Aorta (tissue), 5 donors: ENCODE results near the gene IFT22. TPM values are rescaled to one million over a fixed set of nuclear protein-coding genes. Genes with fewer than 3 reads are reported as not detected.
"Not testable (repeated sequence)": the region's sequence is repeated elsewhere in the genome, so short reads cannot be mapped to it uniquely, and the experiment has no call there.

Experiments
- ATAC-seq: fragments of 200-7000 bp; cut with Tn5 transposase; one replicate; pipeline ENCODE4 v1.9.1; 2022; ENCODE audit warnings: moderate library complexity; ENCODE audit not compliant: low FRiP score
- DNase-seq, 2 donors: peaks; one replicate each; pipeline ENCODE4 v3.0.0-alpha.2; 2020
- H3K27ac ChIP-seq, 2 donors: one replicate each; pipeline ENCODE4 v1.5.1; 2013; ENCODE audit warnings: low read length in 2 of 2, mild to moderate bottlenecking in 2 of 2, moderate library complexity in 2 of 2, control low read depth in 1 of 2, inconsistent platforms in 1 of 2, low read depth in 1 of 2
- H3K27me3 ChIP-seq, 2 donors: one replicate each; pipeline ENCODE4 v1.6.1; 2013; ENCODE audit warnings: control low read depth in 1 of 2, low read length in 1 of 2, mild to moderate bottlenecking in 1 of 2, moderate library complexity in 1 of 2; ENCODE audit not compliant: insufficient read depth in 2 of 2, control insufficient read depth in 1 of 2
- H3K36me3 ChIP-seq, 2 donors: one replicate each; pipeline ENCODE4 v1.6.1; 2013; ENCODE audit warnings: control low read depth in 1 of 2, low read length in 1 of 2, mild to moderate bottlenecking in 1 of 2; ENCODE audit not compliant: insufficient read depth in 2 of 2, control insufficient read depth in 1 of 2
- H3K4me1 ChIP-seq, 2 donors: one replicate each; pipeline ENCODE4 v1.6.1; 2013; ENCODE audit warnings: low read length in 2 of 2, control low read depth in 1 of 2, mild to moderate bottlenecking in 1 of 2, moderate library complexity in 1 of 2; ENCODE audit not compliant: insufficient read depth in 2 of 2, control insufficient read depth in 1 of 2
- H3K4me3 ChIP-seq, 2 donors: one replicate each; pipeline ENCODE4 v1.5.1; 2013; ENCODE audit warnings: low read length in 2 of 2, control low read depth in 1 of 2, mild to moderate bottlenecking in 1 of 2
- H3K9me3 ChIP-seq: one replicate; pipeline ENCODE4 v1.6.1; 2013; ENCODE audit warnings: mild to moderate bottlenecking, low read length; ENCODE audit not compliant: control insufficient read depth
- WGBS, 2 donors: extraction: QIAGEN DNeasy Blood & Tissue Kit; methylation state at CpG; one replicate each; pipeline ENCODE4 v1.1.7; 2013; 5-methylcytosine and 5-hydroxymethylcytosine counted together
- intact Hi-C, 2 donors: fragments of 100-400 bp; cut with DNase I; formaldehyde crosslinking; loops; one replicate each; pipeline versions ENCODE4 v1.14.2 to v1.15.0; 2022
- polyA plus RNA-seq, 2 donors: library from polyadenylated mRNA; stranded (reverse); fragments of 200-250 nt; gene quantifications; one replicate each; pipeline ENCODE4 v1.2.3, GENCODE V29; 2013
- total RNA-seq, 2 donors: library from RNA; stranded (reverse); fragmentation: NEBNext Ultra II Directional; extraction: Animal tissue kit (Norgen Biotek cat#: 25700); gene quantifications; one replicate each; pipeline ENCODE4 v1.2.1, GENCODE V29; 2021
- donor health status: healthy with polysubstance abuse.
- donor health status: Bipolar disorder and iron deficiency.
- donor health status: DM: no; HTN: no; CAD: no.
- donor health status: DM: no; HTN: no; CAD: no.
- donor health status: DM: yes; HTN: yes; CAD: no.

IFT22 gene
- total and polyA plus RNA-seq, 4 donors = 10.9 to 30.6 (median 22.4) TPM

DNA sequence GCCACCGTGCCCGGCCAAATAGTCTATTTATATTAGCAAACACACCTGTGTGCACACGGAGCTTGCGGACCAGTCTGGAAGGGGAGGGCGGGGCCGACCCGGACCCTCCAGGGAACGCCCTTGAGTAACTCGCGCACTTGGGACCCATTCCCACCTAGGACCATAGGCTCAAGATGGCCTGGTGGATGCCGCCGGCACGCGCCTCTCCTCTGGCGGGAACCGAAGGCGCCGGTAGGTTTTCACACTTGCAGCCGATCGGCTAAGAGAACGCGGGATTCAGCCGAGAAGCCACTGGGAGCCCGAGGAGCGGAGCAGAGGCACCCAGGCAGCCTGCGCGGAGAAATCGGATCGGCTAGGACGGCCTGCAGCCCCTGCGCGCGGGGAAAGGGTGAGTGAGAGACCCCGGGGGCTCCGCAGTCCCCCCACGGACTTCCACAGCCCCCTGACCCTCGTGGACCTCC is 18.9 kb downstream of the IFT22 start:
- Histone ChIP-seq H3K4me1 (no peaks in the 10 kb centered on the region), H3K27ac (no peak overlapping the region), H3K9me3 (peaks cover 9% of the 10 kb centered on the region), H3K4me3 (no peak overlapping the region), H3K36me3 (no peaks in the 10 kb centered on the region), H3K27me3 (peaks cover 0 to 7% of the 10 kb centered on the region in 2 donors)
- intact Hi-C loops = no loop called here
- 1 to 3% methylated on average over 34 to 37 of the region's 37 CpGs for WGBS, 2 donors
- peak; percentile 11 for ATAC-seq
- no peak for DNase-seq

- intact Hi-C loops = no loop called here
- Histone ChIP-seq H3K27ac (no peak overlapping the region), H3K36me3 (no peaks in the 10 kb centered on the region), H3K27me3 (peaks cover 0 to 7% of the 10 kb centered on the region in 2 donors), H3K4me3 (peak overlapping the region in 1 of 2 donors; percentile 20), H3K9me3 (peaks cover 9% of the 10 kb centered on the region), H3K4me1 (no peaks in the 10 kb centered on the region)
- no peak for DNase-seq
- WGBS, 2 donors = 56 to 64% methylated on average over 16 of the region's 16 CpGs
- no peak for ATAC-seq
These were observed 20.9 kb downstream of the IFT22 start for GRCh38 chr7:101300465-101301376.

DNA sequence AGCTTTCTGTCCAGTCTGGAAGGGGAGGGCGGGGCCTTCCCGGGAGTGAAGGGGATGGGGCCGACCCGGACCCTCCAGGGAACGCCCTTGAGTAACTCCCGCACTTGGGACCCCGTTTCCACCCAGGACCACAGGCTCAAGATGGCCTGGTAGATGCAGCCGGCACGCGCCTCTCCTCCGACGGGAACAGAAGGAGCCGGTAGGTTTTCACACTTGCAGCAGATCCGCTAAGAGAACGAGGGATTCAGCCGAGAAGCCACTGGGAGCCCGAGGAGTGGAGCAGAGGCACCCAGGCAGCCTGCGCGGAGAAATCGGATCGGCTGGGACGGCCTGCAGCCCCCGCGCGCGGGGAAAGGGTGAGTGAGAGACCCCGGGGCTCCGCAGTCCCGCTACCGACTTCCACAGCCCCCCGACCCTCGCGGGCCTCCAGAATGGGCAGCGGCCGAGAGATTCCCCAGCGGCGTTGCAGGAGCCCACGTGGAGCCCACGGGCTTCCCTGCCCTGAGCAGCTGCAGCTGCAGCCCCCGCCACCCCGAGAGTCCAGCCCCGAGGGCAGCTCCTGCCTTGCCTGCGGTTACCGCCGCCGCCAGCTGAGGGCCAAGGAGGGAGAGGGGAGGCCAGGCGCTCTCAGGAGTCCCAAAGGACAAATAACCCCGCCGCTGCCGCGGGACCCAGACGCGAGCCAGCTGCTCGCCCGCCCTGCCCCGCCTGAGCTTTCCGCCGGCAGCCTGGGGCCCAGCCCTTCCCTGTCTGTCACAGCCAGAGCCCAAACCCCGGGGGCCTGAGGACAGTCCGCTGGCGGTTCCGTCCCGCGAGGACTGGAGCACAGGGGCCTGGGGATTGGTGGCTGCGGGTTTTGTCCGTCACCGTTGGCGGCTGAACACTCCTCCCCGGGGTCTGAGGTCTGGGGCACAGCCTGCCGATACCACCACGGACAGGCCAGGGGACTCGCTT is 21.8 kb downstream of the IFT22 start:
- Histone ChIP-seq H3K27ac (no peak overlapping the region), H3K4me3 (no peak overlapping the region), H3K36me3 (no peaks in the 10 kb centered on the region), H3K9me3 (peaks cover 9% of the 10 kb centered on the region), H3K27me3 (peaks cover 0 to 7% of the 10 kb centered on the region in 2 donors), H3K4me1 (no peaks in the 10 kb centered on the region)
- no peak for DNase-seq
- 1 to 4% methylated on average over 58 to 72 of the region's 72 CpGs for WGBS, 2 donors
- ATAC-seq = peak; percentile 56
- intact Hi-C loops = no loop called here

DNA sequence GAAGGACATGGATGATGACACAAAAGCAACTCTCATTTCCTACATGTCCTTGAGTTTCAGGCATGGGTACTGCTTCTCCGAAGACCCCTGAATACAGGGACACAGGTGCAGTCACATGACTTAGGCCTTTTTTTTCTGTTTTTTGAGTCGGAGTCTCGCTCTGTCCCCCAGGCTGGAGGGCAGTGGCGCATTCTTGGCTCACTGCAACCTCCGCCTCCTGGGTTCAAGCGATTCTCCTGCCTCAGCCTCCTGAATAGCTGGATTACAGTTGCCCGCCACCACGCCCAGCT is 26.8 kb downstream of the IFT22 start:
- no peaks in the 10 kb centered on the region for H3K36me3 ChIP-seq
- WGBS, 2 donors = 81 to 84% methylated on average over 8 of the region's 8 CpGs
- DNase-seq (no peak), ATAC-seq (no peak)
- no peak overlapping the region for H3K4me3 ChIP-seq
- intact Hi-C loops = no loop called here
- no peak overlapping the region for H3K27ac ChIP-seq
- no peaks in the 10 kb centered on the region for H3K27me3 ChIP-seq
- H3K4me1 ChIP-seq = no peaks in the 10 kb centered on the region
- H3K9me3 ChIP-seq = no peaks in the 10 kb centered on the region

GRCh38 chr7:101294039-101294831 is 27.4 kb downstream of the IFT22 start:
- Histone ChIP-seq H3K27me3 (no peaks in the 10 kb centered on the region), H3K36me3 (no peaks in the 10 kb centered on the region), H3K4me1 (no peaks in the 10 kb centered on the region), H3K27ac (no peak overlapping the region), H3K9me3 (no peaks in the 10 kb centered on the region), H3K4me3 (no peak overlapping the region)
- 51 to 53% methylated on average over 12 of the region's 12 CpGs for WGBS, 2 donors
- ATAC-seq (no peak), DNase-seq (no peak)
- intact Hi-C loops = no loop called here

- intact Hi-C loops, H3K4me3 ChIP-seq, H3K27me3 ChIP-seq, DNase-seq, H3K9me3 ChIP-seq, H3K36me3 ChIP-seq, ATAC-seq, H3K4me1 ChIP-seq, H3K27ac ChIP-seq: not testable (repeated sequence)
- whole genome bisulfite sequencing, 2 donors = 50 to 52% methylated on average over 16 of the region's 16 CpGs
These were observed 28.3 kb downstream of the IFT22 start for GRCh38 chr7:101293069-101294021.

DNA sequence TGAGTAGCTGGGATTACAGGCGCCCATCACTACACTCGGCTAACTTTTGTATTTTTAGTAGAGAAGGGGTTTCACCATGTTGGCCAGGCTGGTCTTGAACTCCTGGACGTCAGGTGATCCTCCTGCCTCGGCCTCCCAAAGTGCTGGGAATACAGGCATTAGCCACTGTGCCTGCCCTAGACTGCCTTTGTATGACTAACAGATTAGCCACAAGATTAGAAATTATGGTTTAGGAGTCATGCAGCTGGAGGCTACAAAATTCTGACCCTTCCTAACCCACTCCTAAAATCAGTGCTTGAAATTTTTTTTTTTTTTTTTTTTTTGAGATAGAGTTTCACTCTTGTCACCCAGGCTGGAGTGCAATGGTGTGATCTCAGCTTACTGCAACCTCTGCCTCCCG is 29.0 kb downstream of the IFT22 start:
- intact Hi-C loops, H3K36me3 ChIP-seq, H3K27ac ChIP-seq, H3K4me3 ChIP-seq, H3K27me3 ChIP-seq, DNase-seq, H3K4me1 ChIP-seq, ATAC-seq, H3K9me3 ChIP-seq: not testable (repeated sequence)
- WGBS, 2 donors = 81 to 86% methylated on average over 5 of the region's 5 CpGs
